Measurements from ENCODE around the gene FBN2.

The FBN2 gene

GRCh38 chr5:128475693-128476092, 62.4 kb downstream of the FBN2 start:
- Histone ChIP-seq H3K18ac (ENCODE audit: low read length) (no peak overlapping the region), H2AFZ (ENCODE audit: insufficient read depth, low read length, poor library complexity) (no peak overlapping the region), H3K4me3 (ENCODE audit: low read depth, low read length) (no peak overlapping the region), H3K79me1 (ENCODE audit: low read length) (no peaks in the 10 kb centered on the region), H4K8ac (ENCODE audit: low read depth, low read length) (no peak overlapping the region), H3K4me1 (ENCODE audit: control insufficient read depth in 1 of 2, insufficient read depth in 2 of 2, low read length in 2 of 2) (no peaks in the 10 kb centered on the region), H3K27me3 (ENCODE audit: insufficient read depth, low read length) (no peaks in the 10 kb centered on the region), H2BK5ac (ENCODE audit: low read depth, low read length, poor library complexity) (no peak overlapping the region), H2AK5ac (ENCODE audit: low read length) (no peak overlapping the region), H3K27ac (ENCODE audit: low read depth, low read length) (no peak overlapping the region), H3K4ac (ENCODE audit: low read depth, low read length) (no peak overlapping the region), H2BK12ac (ENCODE audit: low read length) (no peak overlapping the region), H4K12ac (ENCODE audit: low read depth, low read length) (no peak overlapping the region), H3K23ac (ENCODE audit: low read length) (no peak overlapping the region), H3K36me3 (ENCODE audit: control insufficient read depth in 1 of 2, insufficient read depth in 2 of 2, low read length in 2 of 2) (no peaks in the 10 kb centered on the region), H3K9me3 (ENCODE audit: insufficient read depth, low read depth, low read length) (no peaks in the 10 kb centered on the region), H3K4me2 (ENCODE audit: low read length) (no peak overlapping the region), H3K9ac (ENCODE audit: low read length) (no peak overlapping the region), H4K91ac (ENCODE audit: low read depth, low read length) (no peak overlapping the region), H3K79me2 (ENCODE audit: control insufficient read depth, insufficient read depth, low read length, poor library complexity) (no peaks in the 10 kb centered on the region), H2BK120ac (ENCODE audit: insufficient read depth, low read length, poor library complexity) (no peak overlapping the region), H3K14ac (ENCODE audit: low read length) (no peak overlapping the region)
- no CpG with 5 or more reads among the region's 3 CpGs for WGBS (ENCODE audit: extremely low coverage, insufficient coverage, insufficient read length)
- peak in 1 of 2 donors; percentile 37 for DNase-seq

- H4K91ac ChIP-seq (ENCODE audit: low read depth, low read length), result no peak overlapping the region
- H2BK12ac ChIP-seq (ENCODE audit: low read length), result no peak overlapping the region
- no peak overlapping the region for H2BK120ac ChIP-seq (ENCODE audit: insufficient read depth, low read length, poor library complexity)
- H3K27ac ChIP-seq (ENCODE audit: low read depth, low read length), result no peak overlapping the region
- no peaks in the 10 kb centered on the region for H3K36me3 ChIP-seq (ENCODE audit: control insufficient read depth in 1 of 2, insufficient read depth in 2 of 2, low read length in 2 of 2)
- H4K12ac ChIP-seq (ENCODE audit: low read depth, low read length), result no peak overlapping the region
- WGBS (ENCODE audit: extremely low coverage, insufficient coverage, insufficient read length), result no CpG with 5 or more reads among the region's 4 CpGs
- H2AK5ac ChIP-seq (ENCODE audit: low read length), result no peak overlapping the region
- no peak overlapping the region for H3K18ac ChIP-seq (ENCODE audit: low read length)
- no peak overlapping the region for H3K4me2 ChIP-seq (ENCODE audit: low read length)
- no peak overlapping the region for H3K4me3 ChIP-seq (ENCODE audit: low read depth, low read length)
- no peaks in the 10 kb centered on the region for H3K27me3 ChIP-seq (ENCODE audit: insufficient read depth, low read length)
- no peak for DNase-seq
- no peak overlapping the region for H3K23ac ChIP-seq (ENCODE audit: low read length)
- no peak overlapping the region for H2BK5ac ChIP-seq (ENCODE audit: low read depth, low read length, poor library complexity)
- no peaks in the 10 kb centered on the region for H3K79me2 ChIP-seq (ENCODE audit: control insufficient read depth, insufficient read depth, low read length, poor library complexity)
- no peak overlapping the region for H3K4ac ChIP-seq (ENCODE audit: low read depth, low read length)
- H3K9me3 ChIP-seq (ENCODE audit: insufficient read depth, low read depth, low read length), result no peaks in the 10 kb centered on the region
- H3K9ac ChIP-seq (ENCODE audit: low read length), result no peak overlapping the region
- H3K79me1 ChIP-seq (ENCODE audit: low read length), result no peaks in the 10 kb centered on the region
- no peaks in the 10 kb centered on the region for H3K4me1 ChIP-seq (ENCODE audit: control insufficient read depth in 1 of 2, insufficient read depth in 2 of 2, low read length in 2 of 2)
- H2AFZ ChIP-seq (ENCODE audit: insufficient read depth, low read length, poor library complexity), result no peak overlapping the region
- no peak overlapping the region for H3K14ac ChIP-seq (ENCODE audit: low read length)
- no peak overlapping the region for H4K8ac ChIP-seq (ENCODE audit: low read depth, low read length)
Measured at GRCh38 chr5:128472919-128473318, 65.1 kb downstream of the FBN2 start.

GRCh38 chr5:128472036-128472435, 66.0 kb downstream of the FBN2 start:
- no peak overlapping the region for H2BK5ac ChIP-seq (ENCODE audit: low read depth, low read length, poor library complexity)

GRCh38 chr5:128470663-128471062, 67.4 kb downstream of the FBN2 start:
- Histone ChIP-seq H3K79me1 (ENCODE audit: low read length) (no peaks in the 10 kb centered on the region), H3K14ac (ENCODE audit: low read length) (no peak overlapping the region), H2BK5ac (ENCODE audit: low read depth, low read length, poor library complexity) (no peak overlapping the region), H3K79me2 (ENCODE audit: control insufficient read depth, insufficient read depth, low read length, poor library complexity) (no peaks in the 10 kb centered on the region), H3K23ac (ENCODE audit: low read length) (no peak overlapping the region), H3K4ac (ENCODE audit: low read depth, low read length) (no peak overlapping the region), H3K4me1 (ENCODE audit: control insufficient read depth in 1 of 2, insufficient read depth in 2 of 2, low read length in 2 of 2) (no peaks in the 10 kb centered on the region), H3K4me3 (ENCODE audit: low read depth, low read length) (no peak overlapping the region), H2AK5ac (ENCODE audit: low read length) (no peak overlapping the region), H3K36me3 (ENCODE audit: control insufficient read depth in 1 of 2, insufficient read depth in 2 of 2, low read length in 2 of 2) (no peaks in the 10 kb centered on the region), H3K27me3 (ENCODE audit: insufficient read depth, low read length) (no peaks in the 10 kb centered on the region), H3K9ac (ENCODE audit: low read length) (no peak overlapping the region), H3K18ac (ENCODE audit: low read length) (no peak overlapping the region), H2AFZ (ENCODE audit: insufficient read depth, low read length, poor library complexity) (no peak overlapping the region), H3K9me3 (ENCODE audit: insufficient read depth, low read depth, low read length) (no peaks in the 10 kb centered on the region), H3K27ac (ENCODE audit: low read depth, low read length) (no peak overlapping the region), H4K12ac (ENCODE audit: low read depth, low read length) (no peak overlapping the region), H2BK120ac (ENCODE audit: insufficient read depth, low read length, poor library complexity) (no peak overlapping the region), H2BK12ac (ENCODE audit: low read length) (no peak overlapping the region), H4K91ac (ENCODE audit: low read depth, low read length) (no peak overlapping the region), H4K8ac (ENCODE audit: low read depth, low read length) (no peak overlapping the region), H3K4me2 (ENCODE audit: low read length) (no peak overlapping the region)
- no CpG with 5 or more reads among the region's 1 CpG for WGBS (ENCODE audit: extremely low coverage, insufficient coverage, insufficient read length)
- DNase-seq, result peak; percentile 64 to 96

More at GRCh38 chr5:128472036-128472435, 66.0 kb downstream of the FBN2 start:
- Histone ChIP-seq H3K9me3 (ENCODE audit: insufficient read depth, low read depth, low read length) (no peaks in the 10 kb centered on the region), H3K4me1 (ENCODE audit: control insufficient read depth in 1 of 2, insufficient read depth in 2 of 2, low read length in 2 of 2) (no peaks in the 10 kb centered on the region), H3K4ac (ENCODE audit: low read depth, low read length) (no peak overlapping the region), H4K91ac (ENCODE audit: low read depth, low read length) (no peak overlapping the region), H3K27ac (ENCODE audit: low read depth, low read length) (no peak overlapping the region), H2BK120ac (ENCODE audit: insufficient read depth, low read length, poor library complexity) (no peak overlapping the region), H3K79me1 (ENCODE audit: low read length) (no peaks in the 10 kb centered on the region), H2AK5ac (ENCODE audit: low read length) (no peak overlapping the region), H3K4me2 (ENCODE audit: low read length) (no peak overlapping the region), H2BK12ac (ENCODE audit: low read length) (no peak overlapping the region), H3K14ac (ENCODE audit: low read length) (no peak overlapping the region), H3K9ac (ENCODE audit: low read length) (no peak overlapping the region), H3K23ac (ENCODE audit: low read length) (no peak overlapping the region), H3K4me3 (ENCODE audit: low read depth, low read length) (no peak overlapping the region), H2AFZ (ENCODE audit: insufficient read depth, low read length, poor library complexity) (no peak overlapping the region), H3K27me3 (ENCODE audit: insufficient read depth, low read length) (no peaks in the 10 kb centered on the region), H3K79me2 (ENCODE audit: control insufficient read depth, insufficient read depth, low read length, poor library complexity) (no peaks in the 10 kb centered on the region), H3K18ac (ENCODE audit: low read length) (no peak overlapping the region), H3K36me3 (ENCODE audit: control insufficient read depth in 1 of 2, insufficient read depth in 2 of 2, low read length in 2 of 2) (no peaks in the 10 kb centered on the region), H4K8ac (ENCODE audit: low read depth, low read length) (no peak overlapping the region), H4K12ac (ENCODE audit: low read depth, low read length) (no peak overlapping the region)
- DNase-seq, result peak; percentile 64 to 95
- no CpG with 5 or more reads among the region's 2 CpGs for WGBS (ENCODE audit: extremely low coverage, insufficient coverage, insufficient read length)

Measured in trophoblast cell (in vitro differentiated cells and primary cell).